ENCODE results near the gene ETFA. TPM values are rescaled to one million over a fixed set of nuclear protein-coding genes. Genes with fewer than 3 reads are reported as not detected.
A peak's percentile ranks its signal among the peaks of the same experiment; 100 is the strongest.

Gene ETFA
- 128 and 170 TPM in 2 replicates for total RNA-seq (2014; rRNA removed; shearing (Covaris generic); ENCODE audit: low replicate concordance)

GRCh38 chr15:76311100-76311953, at the start of gene ETFA:
Gene ETFA (minus strand): TSS chr15:76311469. CDS start chr15:76311388, 81 bp downstream.
- H3K27me3 ChIP-seq (ENCODE audit: low read length), result no peaks in the 10 kb centered on the region
- peaks cover 7% of the 10 kb centered on the region; the same call in 1 of the 2 replicates for H3K36me3 ChIP-seq (ENCODE audit: insufficient read depth, low read length)
- H3K9me2 ChIP-seq (replicated peaks; ENCODE audit: insufficient read depth, low read length), result no peaks in the 10 kb centered on the region
- H4K20me1 ChIP-seq (ENCODE audit: insufficient read depth, low read depth, low read length), result peaks cover 12% of the 10 kb centered on the region; the same call in 1 of the 2 replicates
- peak within 1 kb of the TSS; percentile 94 for H3K9ac ChIP-seq (ENCODE audit: low read length)
- peaks cover 49% of the 10 kb centered on the region for H3K79me2 ChIP-seq (ENCODE audit: low read length)
- H3K4me1 ChIP-seq (ENCODE audit: low read length), result peaks cover 36% of the 10 kb centered on the region
- peak within 1 kb of the TSS; percentile 61 for H3K27ac ChIP-seq (ENCODE audit: low read length)
- H3K9me3 ChIP-seq (ENCODE audit: low read length), result no peaks in the 10 kb centered on the region
- H3K4me3 ChIP-seq (ENCODE audit: low read length), result peak within 1 kb of the TSS; percentile 88
- peak; percentile 99 for DNase-seq
- peak within 1 kb of the TSS; percentile 87 for H2AFZ ChIP-seq (ENCODE audit: low read length)
- H3K4me2 ChIP-seq (ENCODE audit: low read depth, low read length, poor library complexity, severe bottlenecking), result peak within 1 kb of the TSS; percentile 100

GRCh38 chr15:76360416-76360815, 49.1 kb upstream of the ETFA start:
- H3K36me3 ChIP-seq (ENCODE audit: insufficient read depth, low read length), result no peaks in the 10 kb centered on the region
- no peak overlapping the region for H3K9ac ChIP-seq (ENCODE audit: low read length)
- no peaks in the 10 kb centered on the region for H3K4me1 ChIP-seq (ENCODE audit: low read length)

GRCh38 chr15:76359152-76359551, 47.9 kb upstream of the ETFA start:
- Histone ChIP-seq H3K4me2 (ENCODE audit: low read depth, low read length, poor library complexity, severe bottlenecking) (no peak overlapping the region), H3K27me3 (ENCODE audit: low read length) (no peaks in the 10 kb centered on the region), H2AFZ (ENCODE audit: low read length) (no peak overlapping the region), H3K4me1 (ENCODE audit: low read length) (no peaks in the 10 kb centered on the region), H3K27ac (ENCODE audit: low read length) (no peak overlapping the region), H3K36me3 (ENCODE audit: insufficient read depth, low read length) (no peaks in the 10 kb centered on the region), H3K9ac (ENCODE audit: low read length) (no peak overlapping the region), H3K79me2 (ENCODE audit: low read length) (no peaks in the 10 kb centered on the region), H4K20me1 (ENCODE audit: insufficient read depth, low read depth, low read length) (no peaks in the 10 kb centered on the region), H3K9me3 (ENCODE audit: low read length) (no peaks in the 10 kb centered on the region), H3K4me3 (ENCODE audit: low read length) (no peak overlapping the region), H3K9me2 (replicated peaks; ENCODE audit: insufficient read depth, low read length) (no peaks in the 10 kb centered on the region)
- DNase-seq, result no peak

More at GRCh38 chr15:76360416-76360815, 49.1 kb upstream of the ETFA start:
- no peak overlapping the region for H3K4me2 ChIP-seq (ENCODE audit: low read depth, low read length, poor library complexity, severe bottlenecking)
- H3K79me2 ChIP-seq (ENCODE audit: low read length), result no peaks in the 10 kb centered on the region
- no peak overlapping the region for H3K4me3 ChIP-seq (ENCODE audit: low read length)
- H3K27me3 ChIP-seq (ENCODE audit: low read length), result no peaks in the 10 kb centered on the region
- no peak overlapping the region for H2AFZ ChIP-seq (ENCODE audit: low read length)
- no peaks in the 10 kb centered on the region for H3K9me3 ChIP-seq (ENCODE audit: low read length)
- no peaks in the 10 kb centered on the region for H3K9me2 ChIP-seq (replicated peaks; ENCODE audit: insufficient read depth, low read length)
- no peak overlapping the region for H3K27ac ChIP-seq (ENCODE audit: low read length)
- DNase-seq, result no peak
- H4K20me1 ChIP-seq (ENCODE audit: insufficient read depth, low read depth, low read length), result no peaks in the 10 kb centered on the region

GRCh38 chr15:76358453-76358852, 47.2 kb upstream of the ETFA start:
- Histone ChIP-seq H4K20me1 (ENCODE audit: insufficient read depth, low read depth, low read length) (no peaks in the 10 kb centered on the region), H3K36me3 (ENCODE audit: insufficient read depth, low read length) (no peaks in the 10 kb centered on the region), H3K27me3 (ENCODE audit: low read length) (no peaks in the 10 kb centered on the region), H3K4me1 (ENCODE audit: low read length) (no peaks in the 10 kb centered on the region), H3K79me2 (ENCODE audit: low read length) (no peaks in the 10 kb centered on the region), H3K4me2 (ENCODE audit: low read depth, low read length, poor library complexity, severe bottlenecking) (no peak overlapping the region), H3K27ac (ENCODE audit: low read length) (no peak overlapping the region), H3K4me3 (ENCODE audit: low read length) (no peak overlapping the region), H3K9me3 (ENCODE audit: low read length) (no peaks in the 10 kb centered on the region), H3K9ac (ENCODE audit: low read length) (no peak overlapping the region), H3K9me2 (replicated peaks; ENCODE audit: insufficient read depth, low read length) (no peaks in the 10 kb centered on the region), H2AFZ (ENCODE audit: low read length) (no peak overlapping the region)
- no peak for DNase-seq

- H2AFZ ChIP-seq (ENCODE audit: low read length), result no peak overlapping the region
- H3K4me2 ChIP-seq (ENCODE audit: low read depth, low read length, poor library complexity, severe bottlenecking), result no peak overlapping the region
- DNase-seq, result no peak
- no peaks in the 10 kb centered on the region for H3K27me3 ChIP-seq (ENCODE audit: low read length)
- no peaks in the 10 kb centered on the region for H3K9me3 ChIP-seq (ENCODE audit: low read length)
- H3K4me3 ChIP-seq (ENCODE audit: low read length), result no peak overlapping the region
- no peak overlapping the region for H3K9ac ChIP-seq (ENCODE audit: low read length)
- no peaks in the 10 kb centered on the region for H3K79me2 ChIP-seq (ENCODE audit: low read length)
- no peak overlapping the region for H3K27ac ChIP-seq (ENCODE audit: low read length)
- peaks cover 7% of the 10 kb centered on the region for H3K4me1 ChIP-seq (ENCODE audit: low read length)
- no peaks in the 10 kb centered on the region for H4K20me1 ChIP-seq (ENCODE audit: insufficient read depth, low read depth, low read length)
- no peaks in the 10 kb centered on the region for H3K9me2 ChIP-seq (replicated peaks; ENCODE audit: insufficient read depth, low read length)
- no peaks in the 10 kb centered on the region for H3K36me3 ChIP-seq (ENCODE audit: insufficient read depth, low read length)
Measured at GRCh38 chr15:76354823-76355440, 43.7 kb upstream of the ETFA start.

- Histone ChIP-seq H3K9me3 (ENCODE audit: low read length) (no peaks in the 10 kb centered on the region), H3K4me1 (ENCODE audit: low read length) (peaks cover 7% of the 10 kb centered on the region), H3K27me3 (ENCODE audit: low read length) (no peaks in the 10 kb centered on the region), H3K36me3 (ENCODE audit: insufficient read depth, low read length) (no peaks in the 10 kb centered on the region), H3K4me2 (ENCODE audit: low read depth, low read length, poor library complexity, severe bottlenecking) (no peak overlapping the region), H3K79me2 (ENCODE audit: low read length) (no peaks in the 10 kb centered on the region), H3K27ac (ENCODE audit: low read length) (no peak overlapping the region), H3K9ac (ENCODE audit: low read length) (no peak overlapping the region), H3K4me3 (ENCODE audit: low read length) (no peak overlapping the region), H3K9me2 (replicated peaks; ENCODE audit: insufficient read depth, low read length) (no peaks in the 10 kb centered on the region), H2AFZ (ENCODE audit: low read length) (no peak overlapping the region), H4K20me1 (ENCODE audit: insufficient read depth, low read depth, low read length) (no peaks in the 10 kb centered on the region)
- no peak for DNase-seq
Measured at GRCh38 chr15:76353903-76354302, 42.6 kb upstream of the ETFA start.

GRCh38 chr15:76353023-76353577, 41.8 kb upstream of the ETFA start:
- Histone ChIP-seq H3K9ac (ENCODE audit: low read length) (no peak overlapping the region), H4K20me1 (ENCODE audit: insufficient read depth, low read depth, low read length) (no peaks in the 10 kb centered on the region), H3K27me3 (ENCODE audit: low read length) (no peaks in the 10 kb centered on the region)

More at GRCh38 chr15:76353023-76353577, 41.8 kb upstream of the ETFA start:
- no peak overlapping the region for H2AFZ ChIP-seq (ENCODE audit: low read length)
- H3K4me3 ChIP-seq (ENCODE audit: low read length), result no peak overlapping the region
- H3K27ac ChIP-seq (ENCODE audit: low read length), result no peak overlapping the region
- H3K9me3 ChIP-seq (ENCODE audit: low read length), result no peaks in the 10 kb centered on the region
- no peaks in the 10 kb centered on the region for H3K36me3 ChIP-seq (ENCODE audit: insufficient read depth, low read length)
- H3K4me2 ChIP-seq (ENCODE audit: low read depth, low read length, poor library complexity, severe bottlenecking), result no peak overlapping the region
- no peak for DNase-seq
- peaks cover 7% of the 10 kb centered on the region for H3K4me1 ChIP-seq (ENCODE audit: low read length)
- no peaks in the 10 kb centered on the region for H3K79me2 ChIP-seq (ENCODE audit: low read length)
- no peaks in the 10 kb centered on the region for H3K9me2 ChIP-seq (replicated peaks; ENCODE audit: insufficient read depth, low read length)

All from Karpas-422 (cell line).